Mucosa of rectum (tissue), 2 donors: ENCODE results near the gene HLA-C.

Experiments
- H3K27ac ChIP-seq, 2 donors: one replicate each; pipeline ENCODE4 v1.7.0; 2013; ENCODE audit warnings: inconsistent platforms in 2 of 2, low read depth in 2 of 2, low read length in 2 of 2
- H3K27me3 ChIP-seq, 2 donors: one replicate each; pipeline ENCODE4 v1.7.0; 2013; ENCODE audit warnings: low read length in 2 of 2; ENCODE audit not compliant: control insufficient read depth in 2 of 2, insufficient read depth in 2 of 2
- H3K36me3 ChIP-seq, 2 donors: one replicate each; pipeline ENCODE4 v1.7.0; 2013; ENCODE audit warnings: low read length in 2 of 2; ENCODE audit not compliant: control insufficient read depth in 2 of 2, insufficient read depth in 2 of 2
- H3K4me1 ChIP-seq, 2 donors: one replicate each; pipeline ENCODE4 v1.7.0; 2013; ENCODE audit warnings: low read length in 2 of 2, mild to moderate bottlenecking in 1 of 2; ENCODE audit not compliant: control insufficient read depth in 2 of 2, insufficient read depth in 2 of 2
- H3K4me3 ChIP-seq, 2 donors: one replicate each; pipeline ENCODE4 v1.7.0; 2013; ENCODE audit warnings: low read length in 2 of 2
- H3K9ac ChIP-seq, 2 donors: one replicate each; pipeline ENCODE4 v1.7.0; 2013; ENCODE audit warnings: low read length in 2 of 2, low read depth in 1 of 2, mild to moderate bottlenecking in 1 of 2
- H3K9me3 ChIP-seq, 2 donors: one replicate each; pipeline ENCODE4 v1.7.0; 2013; ENCODE audit warnings: low read length in 2 of 2; ENCODE audit not compliant: control insufficient read depth in 2 of 2
- donor health status: healthy.
- donor health status: Normal muscosa, but diverticular disease.

HLA-C gene

DNA sequence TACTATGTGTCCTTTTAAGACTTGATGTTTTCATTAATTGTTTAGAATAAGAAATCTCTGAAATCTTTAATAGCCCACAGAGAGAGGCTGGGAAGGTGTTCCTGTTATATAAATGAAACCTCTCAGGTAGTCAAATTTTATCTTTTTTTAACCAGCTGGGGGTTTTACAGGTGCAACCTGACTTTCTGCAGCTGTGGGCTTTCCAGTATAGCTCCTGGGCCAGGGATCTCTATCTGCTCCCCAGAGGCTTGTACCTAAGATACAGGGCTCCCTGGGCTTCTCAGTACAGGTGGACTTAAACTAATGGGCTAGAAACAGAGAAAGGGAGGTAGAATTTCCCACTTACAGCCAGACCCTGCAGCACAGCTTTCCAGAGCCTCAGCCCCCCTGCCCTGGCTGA lies 49.4 kb downstream of the HLA-C start:
- H3K27ac ChIP-seq = no peak overlapping the region

More for the DNA sequence above, 49.4 kb downstream of the HLA-C start:
- Histone ChIP-seq H3K27me3 (no peaks in the 10 kb centered on the region), H3K4me3 (no peak overlapping the region), H3K4me1 (no peaks in the 10 kb centered on the region), H3K9ac (no peak overlapping the region), H3K9me3 (no peaks in the 10 kb centered on the region), H3K36me3 (no peaks in the 10 kb centered on the region)
